SK-N-SH (cell line): ENCODE results near the gene CPVL.

Experiments used
- CTCF ChIP-seq: fragments of 200-600 bp; sonication (generic); IDR thresholded peaks from 2 replicates; pipeline ENCODE4 v1.6.1; 2017; ENCODE audit warnings: antibody characterized with exemption, mild to moderate bottlenecking, moderate library complexity
- NRF1 ChIP-seq: IDR thresholded peaks from 2 replicates; pipeline ENCODE4 v1.6.1; 2012; ENCODE audit warnings: low read depth, mild to moderate bottlenecking, low read length
- RAD21 ChIP-seq: IDR thresholded peaks from 2 replicates; pipeline ENCODE4 v1.6.1; 2012; ENCODE audit warnings: mild to moderate bottlenecking, low read length

GRCh38 chr7:28984631-28985030, 161.7 kb downstream of the CPVL start:
- TF ChIP-seq CTCF (no peak), RAD21 (peak; percentile 21; the same call in 1 of the 2 replicates), NRF1 (no peak)
